DOHH2 (cell line): ENCODE measurements around the gene DLK1.

ENCODE experiments used
- H3F3A ChIP-seq: fragments of 200-600 bp; sonication (generic), shearing (Covaris generic); 2 replicates; pipeline ENCODE4 v1.6.0; 2016; ENCODE audit warnings: antibody characterized with exemption, mild to moderate bottlenecking; ENCODE audit not compliant: control insufficient read depth, insufficient read depth
- H3K27ac ChIP-seq: fragments of 200-600 bp; sonication (generic); 2 replicates; pipeline ENCODE4 v1.5.1; 2014; ENCODE audit warnings: low read depth, mild to moderate bottlenecking, low read length, moderate library complexity
- H3K27me3 ChIP-seq: fragments of 200-600 bp; sonication (generic); 2 replicates; pipeline ENCODE4 v1.6.1; 2014; ENCODE audit warnings: mild to moderate bottlenecking, low read length, mixed read lengths; ENCODE audit not compliant: control insufficient read depth
- H3K36me3 ChIP-seq: fragments of 200-600 bp; sonication (generic); 2 replicates; pipeline ENCODE4 v1.6.1; 2014; ENCODE audit warnings: mild to moderate bottlenecking, low read length, moderate library complexity, mixed read lengths; ENCODE audit not compliant: control insufficient read depth
- H3K4me1 ChIP-seq: fragments of 200-600 bp; sonication (generic); 2 replicates; pipeline ENCODE4 v1.6.1; 2014; ENCODE audit warnings: mild to moderate bottlenecking, low read length, mixed read lengths; ENCODE audit not compliant: control insufficient read depth
- H3K4me2 ChIP-seq: fragments of 200-600 bp; sonication (generic); 2 replicates; pipeline ENCODE4 v1.6.0; 2014; ENCODE audit warnings: mild to moderate bottlenecking, low read length, moderate library complexity
- H3K4me3 ChIP-seq: fragments of 200-600 bp; sonication (generic); 2 replicates; pipeline ENCODE4 v1.5.1; 2014; ENCODE audit warnings: mild to moderate bottlenecking, low read length, mixed read lengths
- H3K79me2 ChIP-seq: fragments of 200-600 bp; sonication (generic); 2 replicates; pipeline ENCODE4 v1.6.1; 2014; ENCODE audit warnings: mild to moderate bottlenecking, low read length, mixed read lengths; ENCODE audit not compliant: control insufficient read depth
- H3K9me2 ChIP-seq: fragments of 200-600 bp; sonication (generic); replicated peaks from 2 replicates; pipeline ENCODE4 v1.6.1; 2014; ENCODE audit warnings: mild to moderate bottlenecking, low read length, mixed read lengths; ENCODE audit not compliant: control insufficient read depth
- H3K9me3 ChIP-seq: fragments of 200-600 bp; sonication (generic); 2 replicates; pipeline ENCODE4 v1.6.1; 2014; ENCODE audit warnings: antibody characterized with exemption, low read length, mixed read lengths; ENCODE audit not compliant: control insufficient read depth, insufficient read depth
- H4K20me1 ChIP-seq: fragments of 200-600 bp; sonication (generic); 2 replicates; pipeline ENCODE4 v1.6.0; 2014; ENCODE audit warnings: low read depth, mild to moderate bottlenecking, antibody characterized with exemption, low read length, moderate library complexity; ENCODE audit not compliant: control insufficient read depth, insufficient read depth
- EZH2phosphoT487 ChIP-seq: fragments of 200-600 bp; sonication (generic); IDR thresholded peaks from 2 replicates; pipeline ENCODE4 v1.6.1; 2017; ENCODE audit warnings: borderline replicate concordance, mild to moderate bottlenecking, antibody characterized with exemption, low read length, moderate library complexity, mixed read lengths
- TF ChIP-seq, protein P1 (sequence below): fragments of 200-600 bp; sonication (generic); IDR thresholded peaks from one replicate; pipeline ENCODE4 v1.5.1; 2014; ENCODE audit warnings: antibody characterized with exemption, mild to moderate bottlenecking, low read depth, low read length; ENCODE audit not compliant: poor library complexity, severe bottlenecking

DLK1 gene

GRCh38 chr14:100731011-100731670 lies 4.4 kb downstream of the DLK1 start:
- Histone ChIP-seq H3K27me3 (no peaks in the 10 kb centered on the region), H3K36me3 (no peaks in the 10 kb centered on the region), H3K4me1 (no peaks in the 10 kb centered on the region), H4K20me1 (no peaks in the 10 kb centered on the region), H3K79me2 (no peaks in the 10 kb centered on the region), H3K9me3 (no peaks in the 10 kb centered on the region), H3K9me2 (no peaks in the 10 kb centered on the region), H3K4me2 (no peak overlapping the region), H3K27ac (no peak overlapping the region), H3K4me3 (no peak overlapping the region), H3F3A (no peaks in the 10 kb centered on the region)
- no peak for TF ChIP-seq EZH2phosphoT487
- TF ChIP-seq, protein P1, sequence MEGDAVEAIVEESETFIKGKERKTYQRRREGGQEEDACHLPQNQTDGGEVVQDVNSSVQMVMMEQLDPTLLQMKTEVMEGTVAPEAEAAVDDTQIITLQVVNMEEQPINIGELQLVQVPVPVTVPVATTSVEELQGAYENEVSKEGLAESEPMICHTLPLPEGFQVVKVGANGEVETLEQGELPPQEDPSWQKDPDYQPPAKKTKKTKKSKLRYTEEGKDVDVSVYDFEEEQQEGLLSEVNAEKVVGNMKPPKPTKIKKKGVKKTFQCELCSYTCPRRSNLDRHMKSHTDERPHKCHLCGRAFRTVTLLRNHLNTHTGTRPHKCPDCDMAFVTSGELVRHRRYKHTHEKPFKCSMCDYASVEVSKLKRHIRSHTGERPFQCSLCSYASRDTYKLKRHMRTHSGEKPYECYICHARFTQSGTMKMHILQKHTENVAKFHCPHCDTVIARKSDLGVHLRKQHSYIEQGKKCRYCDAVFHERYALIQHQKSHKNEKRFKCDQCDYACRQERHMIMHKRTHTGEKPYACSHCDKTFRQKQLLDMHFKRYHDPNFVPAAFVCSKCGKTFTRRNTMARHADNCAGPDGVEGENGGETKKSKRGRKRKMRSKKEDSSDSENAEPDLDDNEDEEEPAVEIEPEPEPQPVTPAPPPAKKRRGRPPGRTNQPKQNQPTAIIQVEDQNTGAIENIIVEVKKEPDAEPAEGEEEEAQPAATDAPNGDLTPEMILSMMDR = no peak

GRCh38 chr14:100731846-100732765 lies 5.4 kb downstream of the DLK1 start:
- Histone ChIP-seq H3K27me3 (no peaks in the 10 kb centered on the region), H3K36me3 (no peaks in the 10 kb centered on the region), H3K79me2 (no peaks in the 10 kb centered on the region), H3K9me3 (no peaks in the 10 kb centered on the region), H4K20me1 (no peaks in the 10 kb centered on the region), H3K4me3 (no peak overlapping the region), H3K27ac (no peak overlapping the region), H3K4me1 (no peaks in the 10 kb centered on the region), H3F3A (no peaks in the 10 kb centered on the region), H3K4me2 (no peak overlapping the region), H3K9me2 (no peaks in the 10 kb centered on the region)
- TF ChIP-seq, protein P1 = no peak
- TF ChIP-seq EZH2phosphoT487 = no peak

GRCh38 chr14:100732766-100733100 lies 6.0 kb downstream of the DLK1 start:
- H3F3A ChIP-seq = no peaks in the 10 kb centered on the region

More at GRCh38 chr14:100732766-100733100, 6.0 kb downstream of the DLK1 start:
- H3K36me3 ChIP-seq = no peaks in the 10 kb centered on the region
- no peaks in the 10 kb centered on the region for H4K20me1 ChIP-seq
- no peaks in the 10 kb centered on the region for H3K4me1 ChIP-seq
- no peaks in the 10 kb centered on the region for H3K9me3 ChIP-seq
- no peaks in the 10 kb centered on the region for H3K9me2 ChIP-seq
- H3K4me2 ChIP-seq = no peak overlapping the region
- H3K27me3 ChIP-seq = no peaks in the 10 kb centered on the region
- TF ChIP-seq, protein P1 = no peak
- TF ChIP-seq EZH2phosphoT487 = no peak
- no peak overlapping the region for H3K27ac ChIP-seq
- no peaks in the 10 kb centered on the region for H3K79me2 ChIP-seq
- H3K4me3 ChIP-seq = no peak overlapping the region
